GM21528 (cell line): ENCODE measurements around the gene RORC.
"Not testable (repeated sequence)": the region's sequence is repeated elsewhere in the genome, so short reads cannot be mapped to it uniquely, and the experiment has no call there.

Experiments
- ATAC-seq: cut with Tn5 transposase; IDR thresholded peaks from one replicate; pipeline ENCODE4 v1.9.1; 2021; ENCODE audit warnings: mild to moderate bottlenecking, moderate library complexity; ENCODE audit not compliant: unreplicated experiment, low FRiP score

The RORC gene

DNA sequence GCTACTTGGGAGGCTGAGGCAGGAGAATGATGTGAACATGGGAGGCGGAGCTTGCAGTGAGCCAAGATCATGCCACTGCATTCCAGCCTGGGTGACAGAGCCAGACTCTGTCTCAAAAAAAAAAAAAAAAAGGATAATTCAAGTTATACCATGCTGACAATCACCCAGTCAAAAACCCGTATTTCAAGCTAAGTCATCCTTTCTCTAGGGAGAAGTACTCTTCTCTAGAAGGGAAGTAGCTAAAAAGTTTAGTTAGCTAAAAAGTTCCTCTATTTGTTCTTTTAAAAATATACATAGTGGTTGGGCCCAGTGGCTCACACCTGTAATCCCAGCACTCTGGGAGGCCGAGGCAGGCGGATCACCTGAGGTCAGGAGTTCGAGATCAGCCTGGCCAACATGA, 50.9 kb downstream of the RORC start:
- ATAC-seq: not testable (repeated sequence)

DNA sequence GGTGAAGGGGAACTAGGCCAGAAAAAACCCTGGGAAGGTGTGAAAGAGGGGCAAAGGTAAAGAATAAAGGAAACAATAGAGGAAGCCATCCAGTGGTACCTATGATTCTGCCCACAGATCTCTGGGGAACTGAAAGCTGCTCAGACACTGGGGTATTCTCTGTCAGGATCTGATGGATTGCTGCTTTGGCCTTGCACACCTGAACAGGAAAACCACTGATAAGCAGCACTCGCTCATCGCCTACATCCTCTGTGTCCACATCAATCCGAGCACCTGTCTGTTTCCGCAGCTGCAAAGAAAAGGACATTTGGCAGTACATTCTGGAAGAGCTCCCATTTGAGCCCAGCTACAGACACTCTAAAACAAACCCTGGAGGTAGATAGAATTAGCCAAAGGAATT, 51.8 kb downstream of the RORC start:
- ATAC-seq: no peak

DNA sequence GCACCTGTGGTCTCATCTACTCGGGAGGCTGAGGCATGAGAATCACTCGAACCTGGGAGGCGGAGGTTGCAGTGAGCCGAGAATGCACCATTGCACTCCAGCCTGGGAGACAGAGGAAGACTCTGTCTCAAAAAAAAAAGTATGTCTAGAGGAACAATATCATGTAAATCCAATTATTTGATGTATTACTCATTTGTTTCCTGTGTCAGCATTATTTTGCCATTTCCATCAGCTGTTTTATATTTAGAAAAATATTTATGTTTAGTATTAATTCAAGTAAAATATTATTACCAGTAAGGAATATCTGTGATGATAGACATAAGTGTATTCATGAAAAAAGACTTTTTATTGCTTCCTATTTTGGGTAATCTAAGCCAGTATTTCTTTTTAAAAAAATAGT, 54.3 kb downstream of the RORC start:
- no peak for ATAC-seq

DNA sequence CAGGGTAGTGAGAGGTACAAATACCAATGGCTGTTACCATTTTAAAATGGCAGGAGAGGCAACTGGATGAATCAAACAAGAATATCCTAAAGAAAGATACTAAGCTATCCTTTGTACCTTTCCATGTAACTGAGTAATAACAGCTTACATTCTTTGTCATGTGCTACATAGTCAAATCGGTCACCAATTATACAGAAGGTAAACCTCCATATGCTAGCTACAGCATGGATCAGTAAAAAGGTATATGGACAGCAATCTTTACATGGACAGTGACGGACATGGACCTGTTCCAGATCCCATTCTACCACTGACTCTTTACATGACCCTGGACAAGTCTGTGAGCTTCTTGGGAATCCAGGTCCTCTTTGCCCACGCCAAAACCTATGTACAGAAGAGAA, 54.9 kb downstream of the RORC start:
- no peak for ATAC-seq

DNA sequence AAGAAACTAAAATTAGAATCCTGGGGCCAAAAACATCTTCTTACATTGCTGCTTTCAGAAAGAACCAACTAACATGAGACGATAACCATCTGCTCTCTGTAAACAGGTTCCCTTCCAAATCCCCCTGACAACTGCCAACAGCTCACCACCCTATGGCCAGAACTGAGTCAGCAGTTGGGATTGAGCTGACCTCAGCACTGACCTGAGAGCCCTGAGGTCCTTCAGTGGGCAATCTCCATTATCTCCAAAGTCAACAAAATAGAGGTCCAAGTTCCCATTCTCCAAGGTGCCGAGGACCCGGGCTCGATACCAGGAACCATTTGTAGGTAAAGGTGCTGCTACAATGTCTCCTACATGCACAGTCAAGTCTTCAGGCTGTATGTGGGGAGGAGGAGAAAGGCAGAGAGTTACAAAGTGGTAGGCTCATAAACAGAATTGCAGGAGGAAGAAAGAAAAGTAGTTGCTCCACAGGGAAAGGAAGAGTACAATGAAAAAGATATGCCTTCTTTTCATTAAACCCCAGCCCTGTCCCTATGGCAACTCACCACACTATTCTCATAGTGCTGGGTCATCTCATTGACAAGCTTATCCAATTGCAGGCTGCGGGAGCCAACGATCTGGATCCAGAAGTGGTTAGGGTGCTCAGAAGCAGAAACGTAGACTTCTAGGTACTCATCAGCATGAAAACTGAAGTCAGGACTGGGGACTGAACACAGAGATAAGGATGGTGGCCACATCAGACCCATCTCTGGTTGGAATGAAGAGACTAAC, 55.5 kb downstream of the RORC start:
- no peak for ATAC-seq

DNA sequence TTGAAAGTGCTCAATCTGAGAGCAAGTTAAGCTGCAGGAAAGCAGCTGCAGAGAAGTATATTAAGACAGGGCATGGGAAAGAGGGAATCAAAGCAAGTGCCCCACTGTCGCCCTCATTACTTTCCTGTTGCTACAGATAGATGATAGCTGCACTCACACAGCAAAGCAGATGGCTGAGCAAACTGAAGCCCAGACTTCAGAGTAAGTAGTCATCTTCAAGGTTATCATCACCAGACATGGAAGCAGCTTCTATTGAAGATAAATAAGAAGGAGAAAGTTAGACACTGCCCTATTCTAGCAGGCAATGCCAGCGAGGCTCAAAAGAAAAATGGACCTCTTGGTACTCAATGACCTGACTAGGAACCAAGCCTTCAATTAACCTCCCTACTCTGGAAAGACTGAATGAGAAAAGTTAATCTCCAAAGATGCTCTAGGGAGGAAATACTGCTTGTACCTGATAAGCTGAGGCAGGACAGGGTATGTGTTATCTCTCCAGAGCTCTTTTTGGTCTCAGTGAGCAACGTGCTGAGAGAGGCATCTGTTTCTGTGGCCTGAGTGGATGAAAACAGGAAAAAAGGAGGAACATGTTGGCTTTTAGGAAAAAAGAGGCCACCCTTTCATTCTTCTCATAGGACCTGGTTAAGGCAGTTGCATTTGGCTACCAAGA, 57.2 kb downstream of the RORC start:
- no peak for ATAC-seq

DNA sequence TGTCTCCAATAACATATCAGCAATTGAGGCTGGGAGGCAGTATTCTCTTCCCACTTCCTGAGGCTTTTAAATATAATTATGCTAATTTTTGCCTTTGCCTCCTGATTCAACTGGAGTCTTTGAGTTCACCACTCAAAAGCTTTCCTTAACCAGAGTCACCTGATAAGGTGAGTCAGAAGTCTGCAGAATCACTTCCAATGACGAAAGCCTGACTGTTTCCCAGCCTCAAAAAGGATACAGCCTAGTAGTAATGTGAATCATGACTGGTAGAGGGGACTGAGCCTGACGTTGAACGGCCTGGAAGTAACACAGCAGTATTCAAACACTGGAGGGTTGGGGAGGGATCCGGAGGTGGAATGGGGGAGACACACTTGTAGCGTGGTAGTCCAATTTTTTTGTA, 57.9 kb downstream of the RORC start:
- no peak for ATAC-seq

DNA sequence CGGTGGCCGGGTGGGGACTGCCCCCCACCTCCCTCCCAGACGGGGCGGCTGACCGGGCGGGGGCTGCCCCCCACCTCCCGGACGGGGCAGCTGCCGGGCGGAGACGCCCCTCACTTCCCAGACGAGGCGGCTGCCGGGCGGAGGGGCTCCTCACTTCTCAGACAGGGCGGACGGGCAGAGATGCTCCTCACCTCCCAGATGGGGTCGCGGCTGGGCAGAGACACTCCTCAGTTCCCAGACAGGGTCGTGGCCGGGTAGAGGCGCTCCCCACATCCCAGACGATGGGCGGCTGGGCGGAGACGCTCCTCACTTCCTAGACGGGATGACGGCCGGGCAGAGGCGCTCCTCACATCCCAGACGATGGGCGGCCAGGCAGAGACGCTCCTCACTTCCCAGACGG, 62.3 kb downstream of the RORC start:
- not testable (repeated sequence) for ATAC-seq

DNA sequence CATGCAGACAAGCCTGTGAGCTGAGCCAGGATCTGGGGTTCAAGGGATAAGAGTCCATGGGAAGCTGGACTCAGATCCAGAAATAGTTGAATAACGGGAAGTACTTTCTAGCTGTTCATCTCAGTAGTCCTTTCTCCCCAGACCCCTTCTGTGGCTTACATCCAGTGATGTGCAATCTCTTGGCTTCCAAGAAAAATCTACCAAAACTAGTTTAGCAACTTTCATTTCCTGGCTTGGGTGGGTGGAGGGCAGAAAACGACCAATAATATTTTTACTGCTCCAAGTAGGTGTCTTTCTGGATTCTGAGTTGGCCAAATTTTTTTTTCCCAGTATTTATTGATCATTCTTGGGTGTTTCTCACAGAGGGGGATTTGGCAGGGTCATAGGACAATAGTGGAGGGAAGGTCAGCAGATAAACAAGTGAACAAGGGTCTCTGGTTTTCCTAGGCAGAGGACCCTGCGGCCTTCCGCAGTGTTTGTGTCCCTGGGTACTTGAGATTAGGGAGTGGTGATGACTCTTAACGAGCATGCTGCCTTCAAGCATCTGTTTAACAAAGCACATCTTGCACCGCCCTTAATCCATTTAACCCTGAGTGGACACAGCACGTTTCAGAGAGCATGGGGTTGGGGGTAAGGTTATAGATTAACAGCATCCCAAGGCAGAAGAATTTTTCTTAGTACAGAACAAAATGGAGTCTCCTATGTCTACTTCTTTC, 63.1 kb downstream of the RORC start:
- not testable (repeated sequence) for ATAC-seq

DNA sequence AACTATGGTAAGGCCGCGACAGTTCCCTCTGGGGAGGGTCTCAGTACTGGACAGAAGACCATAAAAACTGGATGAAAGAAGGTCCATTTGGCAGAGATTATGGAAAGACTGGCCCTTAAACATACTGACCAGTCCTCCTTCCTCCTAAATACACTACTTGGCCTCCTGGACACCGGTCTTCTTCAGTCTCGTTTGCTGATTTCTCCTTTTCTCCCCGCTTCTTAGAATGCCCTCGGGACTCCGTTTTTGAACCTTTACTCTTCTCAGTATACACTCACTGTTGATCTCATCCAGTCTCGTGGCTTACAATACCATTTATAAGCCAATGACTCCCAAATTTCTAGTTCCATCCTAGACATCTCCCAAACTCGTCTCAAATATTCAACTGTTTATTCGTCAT, 67.6 kb downstream of the RORC start:
- ATAC-seq: no peak

DNA sequence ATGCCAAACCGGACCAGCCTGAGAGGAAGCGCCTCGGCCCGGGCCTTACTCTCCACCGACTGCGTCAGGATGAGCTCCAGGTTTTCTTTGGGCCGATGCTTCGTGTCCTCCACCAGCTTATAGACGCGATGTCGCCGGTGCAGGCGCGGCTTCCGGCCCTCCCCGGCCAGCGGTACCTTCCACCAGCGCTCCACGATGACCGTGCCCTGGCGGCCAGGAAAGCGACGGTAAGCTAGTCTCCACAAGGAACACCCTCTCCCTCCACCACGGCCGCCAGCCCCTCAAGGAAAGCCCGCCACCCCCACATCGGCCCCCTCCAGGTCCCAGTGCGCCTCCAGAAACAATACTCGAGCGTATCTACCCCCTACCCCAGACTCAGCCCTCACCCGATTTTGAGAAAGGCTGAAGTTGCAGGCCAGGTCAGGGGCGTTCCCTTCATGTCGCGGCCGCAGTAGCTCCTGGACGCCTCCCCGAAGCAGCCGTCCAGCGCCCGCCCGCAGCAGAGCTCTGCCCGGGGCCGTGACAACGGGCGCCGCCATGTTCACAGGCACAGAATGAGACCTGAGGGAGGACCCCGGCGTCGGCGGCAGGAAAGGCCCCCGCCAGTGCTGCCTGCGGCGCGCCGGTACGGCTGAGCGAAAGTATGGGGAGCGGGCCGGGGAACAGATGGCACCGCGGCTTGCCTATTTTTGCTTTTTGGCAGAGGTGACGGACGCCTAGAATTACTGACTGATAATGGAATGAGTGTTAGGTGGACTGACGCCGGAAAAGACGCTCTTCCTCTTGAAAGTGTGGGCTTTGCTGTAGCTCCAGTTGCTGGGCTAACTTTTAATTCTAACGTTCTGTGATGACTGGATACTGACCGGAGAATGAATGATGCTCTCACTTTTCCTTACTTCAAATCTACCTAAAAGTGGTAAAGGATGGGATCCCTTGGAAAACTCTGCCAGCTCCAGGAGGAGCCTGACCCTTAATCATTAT, 68.4 kb downstream of the RORC start, which contains the start of gene MRPL9:
Gene MRPL9, minus strand, starts transcription at position 556 of the 981 bp plus-strand sequence. Its CDS starts 17 bp downstream, at position 539.
- peak; percentile 97 for ATAC-seq

DNA sequence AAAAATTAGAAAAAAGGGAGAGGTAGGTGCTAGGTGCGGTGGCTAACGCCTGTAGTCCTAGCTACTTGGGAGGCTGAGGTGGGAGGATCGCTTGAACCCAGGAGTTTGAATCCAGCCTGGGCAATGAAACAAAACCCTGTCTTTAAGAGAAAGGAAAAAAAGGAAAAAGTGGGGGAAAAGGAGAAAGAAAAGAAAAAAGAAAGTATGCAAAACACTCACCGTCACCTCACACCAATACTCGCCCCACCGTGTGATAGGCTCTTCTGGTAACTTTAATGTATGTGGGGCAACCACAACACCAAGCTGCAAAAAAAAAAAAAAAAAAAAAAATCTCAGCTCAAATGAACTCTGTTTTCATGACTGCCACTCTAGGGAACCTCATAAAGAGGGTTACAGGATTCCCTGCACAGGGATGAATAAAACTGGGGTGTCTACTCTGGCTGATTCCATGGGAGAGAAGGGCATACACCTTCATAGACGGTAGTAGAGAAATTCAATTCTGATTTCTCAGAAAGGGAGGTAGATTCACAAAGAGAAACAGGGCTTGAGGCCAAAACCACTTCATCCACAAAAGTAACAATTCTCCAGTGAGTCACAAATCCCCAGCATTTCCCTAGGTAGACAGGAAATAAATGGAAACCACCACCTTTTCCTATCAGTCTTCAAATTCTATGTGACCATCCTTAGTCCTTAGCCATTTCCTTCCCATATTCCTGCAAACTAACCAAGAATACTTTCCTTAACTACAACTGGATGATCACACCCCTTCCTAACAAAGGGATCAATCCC, 70.8 kb downstream of the RORC start:
- ATAC-seq: no peak

DNA sequence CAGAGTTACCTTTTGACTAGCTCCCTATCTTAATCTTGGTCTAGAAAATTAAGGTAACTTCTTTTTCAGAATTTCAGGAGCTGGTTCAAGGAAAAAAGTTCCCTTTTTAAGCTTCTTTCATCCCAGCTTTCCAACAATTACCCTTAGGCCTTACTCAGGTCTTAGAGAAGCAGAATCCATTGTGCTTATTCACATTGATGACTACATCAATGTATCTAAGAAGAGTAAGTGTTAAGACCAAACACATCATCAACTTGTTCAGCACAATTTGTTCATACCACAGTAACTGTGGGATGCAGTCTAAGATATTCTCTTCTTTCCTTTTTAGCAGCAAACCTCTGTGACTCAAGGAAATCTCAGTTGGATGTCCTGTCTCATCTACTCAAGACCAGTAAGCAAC, 72.4 kb downstream of the RORC start:
- ATAC-seq: no peak

DNA sequence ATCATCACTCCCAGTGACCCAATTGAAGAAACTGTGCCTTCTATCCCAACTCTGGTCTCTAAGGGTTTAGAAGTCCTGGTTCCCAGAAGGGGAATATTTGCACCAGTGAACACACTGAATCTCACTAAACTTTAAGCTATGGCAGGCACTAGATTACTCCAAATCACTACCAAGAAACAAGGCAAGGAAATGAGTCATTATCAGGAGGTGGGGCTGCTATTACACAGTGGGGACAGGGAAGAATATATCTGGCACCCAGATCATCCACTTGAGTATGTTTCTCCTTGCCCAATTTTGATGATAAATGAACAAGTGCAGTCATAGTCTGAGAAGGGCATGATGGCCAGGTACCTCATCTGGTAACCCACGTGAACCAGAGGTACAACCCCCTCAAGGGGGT, 75.3 kb downstream of the RORC start:
- ATAC-seq: no peak
